MM.1S (cell line): ENCODE measurements around the gene FOXP4.

Experiments
- DNase-seq: peaks from one replicate; pipeline ENCODE4 v3.0.0-alpha.2; 2015
- H2AFZ ChIP-seq: fragments of 300-600 bp; sonication (generic); 2 replicates; pipeline ENCODE4 v1.6.0; 2016; ENCODE audit warnings: antibody characterized with exemption, low read length
- H3F3A ChIP-seq: fragments of 300-600 bp; sonication (generic); 2 replicates; pipeline ENCODE4 v1.6.1; 2016; ENCODE audit warnings: mild to moderate bottlenecking, antibody characterized with exemption, low read length, moderate library complexity, mixed read lengths; ENCODE audit not compliant: insufficient read depth
- H3K27ac ChIP-seq: fragments of 300-600 bp; sonication (generic); 2 replicates; pipeline ENCODE4 v1.5.1; 2016; ENCODE audit warnings: mild to moderate bottlenecking, low read length
- H3K27me3 ChIP-seq: fragments of 300-600 bp; sonication (generic); replicated peaks from 2 replicates; pipeline ENCODE4 v1.6.0; 2016; ENCODE audit warnings: low read length; ENCODE audit not compliant: insufficient read depth
- H3K36me3 ChIP-seq: fragments of 300-600 bp; sonication (generic); replicated peaks from 2 replicates; pipeline ENCODE4 v1.6.1; 2016; ENCODE audit warnings: mild to moderate bottlenecking, low read length, mixed read lengths; ENCODE audit not compliant: insufficient read depth
- H3K4me1 ChIP-seq: fragments of 300-600 bp; sonication (generic); 2 replicates; pipeline ENCODE4 v1.6.1; 2016; ENCODE audit warnings: low read length, mixed read lengths
- H3K4me2 ChIP-seq: fragments of 300-600 bp; sonication (generic); 2 replicates; pipeline ENCODE4 v1.6.0; 2016; ENCODE audit warnings: low read depth, low read length
- H3K4me3 ChIP-seq: fragments of 300-600 bp; sonication (generic); 2 replicates; pipeline ENCODE4 v1.5.1; 2016; ENCODE audit warnings: low read length, mixed read lengths
- H3K79me2 ChIP-seq: fragments of 300-600 bp; sonication (generic); 2 replicates; pipeline ENCODE4 v1.6.1; 2016; ENCODE audit warnings: mixed run types, low read length, mixed read lengths
- H3K9ac ChIP-seq: fragments of 300-600 bp; sonication (generic); 2 replicates; pipeline ENCODE4 v1.6.1; 2016; ENCODE audit warnings: low read length, mixed read lengths
- H3K9me2 ChIP-seq: fragments of 300-600 bp; sonication (generic); replicated peaks from 2 replicates; pipeline ENCODE4 v1.6.1; 2016; ENCODE audit warnings: mild to moderate bottlenecking, low read length, mixed read lengths; ENCODE audit not compliant: insufficient read depth
- H3K9me3 ChIP-seq: fragments of 300-600 bp; sonication (generic); replicated peaks from 2 replicates; pipeline ENCODE4 v1.6.1; 2016; ENCODE audit warnings: mild to moderate bottlenecking, low read length, mixed read lengths; ENCODE audit not compliant: insufficient read depth
- H4K20me1 ChIP-seq: fragments of 300-600 bp; sonication (generic); 2 replicates; pipeline ENCODE4 v1.6.1; 2016; ENCODE audit warnings: mild to moderate bottlenecking, low read length, moderate library complexity, mixed read lengths; ENCODE audit not compliant: insufficient read depth
- EZH2 ChIP-seq: fragments of 300-600 bp; sonication (generic); optimal IDR thresholded peaks from 2 replicates; pipeline ENCODE3; 2017; ENCODE audit warnings: low read depth, mild to moderate bottlenecking, antibody characterized with exemption, low read length, mixed read lengths
- EZH2phosphoT487 ChIP-seq: fragments of 300-600 bp; sonication (generic); IDR thresholded peaks from 2 replicates; pipeline ENCODE4 v1.6.1; 2018; ENCODE audit warnings: antibody characterized with exemption, low read length
- TF ChIP-seq, protein P1 (sequence below): fragments of 300-600 bp; sonication (generic); IDR thresholded peaks from 2 replicates; pipeline ENCODE4 v1.5.1; 2016; ENCODE audit warnings: antibody characterized with exemption, low read length, mixed read lengths

FOXP4 gene

DNA sequence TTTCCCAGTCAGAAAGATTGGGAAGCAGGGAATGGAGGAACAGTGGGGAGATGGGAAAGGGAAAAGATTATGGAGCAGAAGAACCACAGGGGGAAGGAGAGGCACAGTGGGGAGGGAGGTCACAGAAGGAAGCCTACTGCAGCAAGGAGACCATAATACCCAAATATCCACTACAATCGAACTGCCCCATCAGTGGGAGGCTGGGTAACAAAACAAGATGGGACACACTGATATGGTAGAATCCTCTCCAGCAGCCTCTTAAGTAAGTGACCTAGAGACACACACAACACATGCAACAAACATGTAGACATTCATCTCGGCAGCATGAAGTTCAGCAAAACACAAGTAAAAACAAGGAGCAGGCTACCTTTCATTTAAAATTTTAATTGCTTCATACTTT, 4.8 kb upstream of the FOXP4 start:
- Histone ChIP-seq H3K4me3 (no peak overlapping the region), H3K4me1 (no peaks in the 10 kb centered on the region), H3K9me2 (no peaks in the 10 kb centered on the region), H3K9ac (no peak overlapping the region), H3K36me3 (no peaks in the 10 kb centered on the region), H3K27ac (no peak overlapping the region), H3K27me3 (peaks cover 78% of the 10 kb centered on the region), H3K79me2 (no peaks in the 10 kb centered on the region), H3K9me3 (no peaks in the 10 kb centered on the region), H3K4me2 (no peak overlapping the region), H3F3A (no peaks in the 10 kb centered on the region), H4K20me1 (no peaks in the 10 kb centered on the region), H2AFZ (no peak overlapping the region)
- TF ChIP-seq EZH2 (no peak), EZH2phosphoT487 (no peak)
- TF ChIP-seq, protein P1, sequence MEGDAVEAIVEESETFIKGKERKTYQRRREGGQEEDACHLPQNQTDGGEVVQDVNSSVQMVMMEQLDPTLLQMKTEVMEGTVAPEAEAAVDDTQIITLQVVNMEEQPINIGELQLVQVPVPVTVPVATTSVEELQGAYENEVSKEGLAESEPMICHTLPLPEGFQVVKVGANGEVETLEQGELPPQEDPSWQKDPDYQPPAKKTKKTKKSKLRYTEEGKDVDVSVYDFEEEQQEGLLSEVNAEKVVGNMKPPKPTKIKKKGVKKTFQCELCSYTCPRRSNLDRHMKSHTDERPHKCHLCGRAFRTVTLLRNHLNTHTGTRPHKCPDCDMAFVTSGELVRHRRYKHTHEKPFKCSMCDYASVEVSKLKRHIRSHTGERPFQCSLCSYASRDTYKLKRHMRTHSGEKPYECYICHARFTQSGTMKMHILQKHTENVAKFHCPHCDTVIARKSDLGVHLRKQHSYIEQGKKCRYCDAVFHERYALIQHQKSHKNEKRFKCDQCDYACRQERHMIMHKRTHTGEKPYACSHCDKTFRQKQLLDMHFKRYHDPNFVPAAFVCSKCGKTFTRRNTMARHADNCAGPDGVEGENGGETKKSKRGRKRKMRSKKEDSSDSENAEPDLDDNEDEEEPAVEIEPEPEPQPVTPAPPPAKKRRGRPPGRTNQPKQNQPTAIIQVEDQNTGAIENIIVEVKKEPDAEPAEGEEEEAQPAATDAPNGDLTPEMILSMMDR = no peak
- DNase-seq = no peak

DNA sequence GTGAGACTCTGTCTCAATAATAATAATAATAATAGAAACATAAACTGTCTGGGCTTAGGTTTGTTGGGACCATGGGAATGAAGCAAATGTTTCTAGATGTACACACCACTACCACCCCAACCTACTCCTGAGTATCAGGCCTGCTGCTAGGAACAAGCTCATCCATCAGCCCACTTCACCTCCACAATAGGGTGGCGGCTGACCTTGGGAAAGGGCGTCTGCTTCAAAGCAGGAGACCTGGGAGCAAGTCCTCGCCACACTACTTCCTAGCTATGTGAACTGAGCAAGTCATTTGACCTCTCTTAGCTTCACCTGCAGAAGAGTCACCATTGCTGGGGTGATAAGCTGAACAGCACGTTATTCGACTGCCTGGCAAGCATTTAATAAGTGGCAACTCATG, 3.1 kb upstream of the FOXP4 start:
- no peak overlapping the region for H3K9ac ChIP-seq
- H3K79me2 ChIP-seq = peaks cover 8% of the 10 kb centered on the region
- H3F3A ChIP-seq = no peaks in the 10 kb centered on the region
- peaks cover 2% of the 10 kb centered on the region; the same call in 1 of the 2 replicates for H4K20me1 ChIP-seq
- no peaks in the 10 kb centered on the region for H3K4me1 ChIP-seq
- TF ChIP-seq EZH2 (no peak), EZH2phosphoT487 (no peak)
- TF ChIP-seq, protein P1 = no peak
- H3K27ac ChIP-seq = no peak overlapping the region
- no peak for DNase-seq
- no peak overlapping the region for H3K4me2 ChIP-seq
- H3K36me3 ChIP-seq = no peaks in the 10 kb centered on the region
- H3K9me2 ChIP-seq = no peaks in the 10 kb centered on the region
- peaks cover 61% of the 10 kb centered on the region for H3K27me3 ChIP-seq
- H3K9me3 ChIP-seq = no peaks in the 10 kb centered on the region
- no peak overlapping the region for H2AFZ ChIP-seq
- no peak overlapping the region for H3K4me3 ChIP-seq

DNA sequence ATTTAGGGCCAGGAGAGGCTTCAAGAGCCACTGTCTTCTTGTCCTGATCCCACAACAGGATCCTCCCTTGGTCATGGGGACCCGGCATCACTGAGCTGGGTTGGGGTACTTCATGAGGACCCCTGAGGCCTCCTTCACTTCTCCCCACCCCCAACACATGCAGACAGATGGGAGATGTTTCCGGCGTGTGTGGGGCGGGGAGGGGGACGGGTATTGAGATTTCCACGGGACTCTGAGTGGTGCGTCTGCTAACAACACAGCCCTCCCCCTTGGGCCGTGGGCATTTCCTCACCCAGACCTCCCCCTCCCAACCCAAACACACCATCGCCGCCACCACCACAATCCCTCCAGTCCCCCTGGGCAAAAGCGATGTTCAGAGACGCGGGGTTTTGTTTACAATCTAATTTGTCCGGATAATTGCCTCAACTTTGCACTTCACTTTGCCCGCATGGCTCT, 906 bp upstream of the FOXP4 start:
- Histone ChIP-seq H3K9me2 (no peaks in the 10 kb centered on the region), H2AFZ (peak overlapping the region; percentile 51), H3K27ac (no peak overlapping the region), H3K4me2 (peak overlapping the region; percentile 99), H3K9me3 (no peaks in the 10 kb centered on the region), H3K4me3 (peak overlapping the region; percentile 63), H3K27me3 (peaks cover 39% of the 10 kb centered on the region), H3K36me3 (no peaks in the 10 kb centered on the region), H3K9ac (no peak overlapping the region), H3K79me2 (peaks cover 20% of the 10 kb centered on the region), H3F3A (no peaks in the 10 kb centered on the region), H3K4me1 (no peaks in the 10 kb centered on the region), H4K20me1 (peaks cover 3% of the 10 kb centered on the region; the same call in 1 of the 2 replicates)
- TF ChIP-seq EZH2 = no peak
- TF ChIP-seq, protein P1 = no peak
- no peak for DNase-seq
